Esophagus squamous epithelium (tissue), 4 donors: ENCODE data around the gene LYPD4.

Experiments used
- POLR2A ChIP-seq, 4 donors: fragments of 450-650 bp; IDR thresholded peaks; one replicate each; pipeline ENCODE4 v1.6.1; 2017; ENCODE audit warnings: antibody characterized with exemption in 4 of 4, mild to moderate bottlenecking in 4 of 4, moderate library complexity in 3 of 4
- TF ChIP-seq, protein P1 (sequence below), 6 experiments: fragments of 450-650 bp in 4 of 6; fragments of 200-600 bp in 2 of 6; sonication (generic) in 2 of 6; IDR thresholded peaks; one replicate each; pipeline ENCODE4 v1.5.1; 2016 to 2019; ENCODE audit warnings: antibody characterized with exemption in 6 of 6, mild to moderate bottlenecking in 4 of 6, moderate library complexity in 4 of 6

- TF ChIP-seq, protein P1, sequence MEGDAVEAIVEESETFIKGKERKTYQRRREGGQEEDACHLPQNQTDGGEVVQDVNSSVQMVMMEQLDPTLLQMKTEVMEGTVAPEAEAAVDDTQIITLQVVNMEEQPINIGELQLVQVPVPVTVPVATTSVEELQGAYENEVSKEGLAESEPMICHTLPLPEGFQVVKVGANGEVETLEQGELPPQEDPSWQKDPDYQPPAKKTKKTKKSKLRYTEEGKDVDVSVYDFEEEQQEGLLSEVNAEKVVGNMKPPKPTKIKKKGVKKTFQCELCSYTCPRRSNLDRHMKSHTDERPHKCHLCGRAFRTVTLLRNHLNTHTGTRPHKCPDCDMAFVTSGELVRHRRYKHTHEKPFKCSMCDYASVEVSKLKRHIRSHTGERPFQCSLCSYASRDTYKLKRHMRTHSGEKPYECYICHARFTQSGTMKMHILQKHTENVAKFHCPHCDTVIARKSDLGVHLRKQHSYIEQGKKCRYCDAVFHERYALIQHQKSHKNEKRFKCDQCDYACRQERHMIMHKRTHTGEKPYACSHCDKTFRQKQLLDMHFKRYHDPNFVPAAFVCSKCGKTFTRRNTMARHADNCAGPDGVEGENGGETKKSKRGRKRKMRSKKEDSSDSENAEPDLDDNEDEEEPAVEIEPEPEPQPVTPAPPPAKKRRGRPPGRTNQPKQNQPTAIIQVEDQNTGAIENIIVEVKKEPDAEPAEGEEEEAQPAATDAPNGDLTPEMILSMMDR (IDR thresholded peaks at IDR 0.05): no peak
- TF ChIP-seq POLR2A (IDR thresholded peaks at IDR 0.05): no peak
Measured at GRCh38 chr19:41801031-41801430, 43.5 kb downstream of the LYPD4 start.
